Measurements from ENCODE around the gene PLPP3. TPM values are rescaled to one million over a fixed set of nuclear protein-coding genes. Genes with fewer than 3 reads are reported as not detected.
A peak's percentile ranks its signal among the peaks of the same experiment; 100 is the strongest.

The PLPP3 gene
- total and polyA plus RNA-seq, 2 experiments from 2014 or later, result 41.9 to 61.9 TPM

- Histone ChIP-seq H3F3A (replicated peaks; ENCODE audit: low read depth) (no peaks in the 10 kb centered on the region), H3K9me2 (ENCODE audit: insufficient read depth) (no peaks in the 10 kb centered on the region), H4K20me1 (replicated peaks; ENCODE audit: insufficient read depth) (no peaks in the 10 kb centered on the region), H3K4me1 (ENCODE audit: insufficient read depth) (peaks cover 25% of the 10 kb centered on the region), H3K27me3 (ENCODE audit: insufficient read depth) (no peaks in the 10 kb centered on the region), H3K4me2 (no peak overlapping the region), H3K4me3 (no peak overlapping the region), H3K27ac (ENCODE audit: low read depth) (no peak overlapping the region), H3K79me2 (replicated peaks; ENCODE audit: insufficient read depth) (peaks cover 11% of the 10 kb centered on the region), H3K36me3 (ENCODE audit: insufficient read depth) (no peaks in the 10 kb centered on the region), H2AFZ (no peak overlapping the region)
- Mint-ChIP-seq H3K4me1 (peaks cover 24% of the 10 kb centered on the region), H3K36me3 (ENCODE audit: low read depth) (no peaks in the 10 kb centered on the region), H3K4me3 (no peak overlapping the region), H3K9me3 (peaks cover 5% of the 10 kb centered on the region; the same call in 1 of the 3 replicates), H3K27me3 (ENCODE audit: insufficient read depth, low read depth, poor library complexity) (peaks cover 3% of the 10 kb centered on the region), H3K27ac (no peak overlapping the region)
- no peak for DNase-seq (ENCODE audit: low spot score)
- ATAC-seq, result no peak
- TF ChIP-seq EZH2phosphoT487 (IDR thresholded peaks at IDR 0.05; ENCODE audit: unreplicated experiment), result no peak
Observed at GRCh38 chr1:56583957-56584468, 4.7 kb upstream of the PLPP3 start.

DNA sequence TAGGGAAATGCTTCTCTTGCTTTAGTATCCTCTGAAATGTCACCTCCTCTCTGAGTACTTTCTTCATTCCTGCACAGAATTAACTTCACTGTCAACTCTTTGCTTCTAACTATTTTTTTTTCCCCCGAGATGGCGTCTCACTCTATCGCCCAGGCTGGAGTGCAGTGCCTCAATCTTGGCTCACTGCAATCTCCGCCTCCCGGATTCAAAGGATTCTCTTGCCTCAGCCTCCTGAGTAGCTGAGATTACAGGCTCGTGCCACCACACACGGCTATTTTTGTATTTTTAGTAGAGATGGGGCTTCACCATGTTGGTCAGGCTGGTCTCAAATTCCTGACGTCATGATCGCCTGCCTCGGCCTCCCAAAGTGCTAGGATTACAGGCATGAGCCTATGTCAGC is 1.4 kb upstream of the PLPP3 start:
- no peaks in the 10 kb centered on the region for H3K36me3 ChIP-seq (ENCODE audit: insufficient read depth)
- DNase-seq (ENCODE audit: low spot score) (no peak), ATAC-seq (no peak)
- H3K9me2 ChIP-seq (ENCODE audit: insufficient read depth), result no peaks in the 10 kb centered on the region
- Mint-ChIP-seq H3K4me3 (no peak overlapping the region; the same call in 2 of the 3 replicates), H3K36me3 (ENCODE audit: low read depth) (no peaks in the 10 kb centered on the region), H3K9me3 (no peaks in the 10 kb centered on the region), H3K27me3 (ENCODE audit: insufficient read depth, low read depth, poor library complexity) (peaks cover 8% of the 10 kb centered on the region), H3K27ac (no peak overlapping the region), H3K4me1 (peaks cover 35% of the 10 kb centered on the region)
- no peak overlapping the region; the same call in 1 of the 2 replicates for H3K4me2 ChIP-seq
- H3K27ac ChIP-seq (ENCODE audit: low read depth), result peak overlapping the region; percentile 72
- no peak overlapping the region for H3K4me3 ChIP-seq
- no peaks in the 10 kb centered on the region for H3F3A ChIP-seq (replicated peaks; ENCODE audit: low read depth)
- H3K79me2 ChIP-seq (replicated peaks; ENCODE audit: insufficient read depth), result peaks cover 43% of the 10 kb centered on the region
- H3K27me3 ChIP-seq (ENCODE audit: insufficient read depth), result no peaks in the 10 kb centered on the region
- no peak overlapping the region for H2AFZ ChIP-seq
- H4K20me1 ChIP-seq (replicated peaks; ENCODE audit: insufficient read depth), result peaks cover 3% of the 10 kb centered on the region; the same call in 1 of the 2 replicates
- H3K4me1 ChIP-seq (ENCODE audit: insufficient read depth), result peaks cover 26% of the 10 kb centered on the region
- TF ChIP-seq ZNF462 (CRISPR knock-in tag; IDR thresholded peaks at IDR 0.05) (no peak), ZNF331 (CRISPR knock-in tag; IDR thresholded peaks at IDR 0.05; ENCODE audit: low read depth) (no peak), JUNB (IDR thresholded peaks at IDR 0.05; ENCODE audit: unreplicated experiment) (no peak), STAT1 (IDR thresholded peaks at IDR 0.05; ENCODE audit: unreplicated experiment) (no peak), CREB1 (CRISPR knock-in tag; IDR thresholded peaks at IDR 0.05; ENCODE audit: low read depth) (no peak), ZNF114 (CRISPR knock-in tag; IDR thresholded peaks at IDR 0.05) (no peak), EZH2phosphoT487 (IDR thresholded peaks at IDR 0.05; ENCODE audit: unreplicated experiment) (no peak), EZH2 (IDR thresholded peaks at IDR 0.05; ENCODE audit: low read depth, unreplicated experiment) (no peak), POLR2AphosphoS5 (IDR thresholded peaks at IDR 0.05; ENCODE audit: low read depth) (no peak), NANOG (IDR thresholded peaks at IDR 0.05; ENCODE audit: borderline replicate concordance) (no peak), ETS1 (IDR thresholded peaks at IDR 0.05) (no peak)
- TF ChIP-seq, protein P1, sequence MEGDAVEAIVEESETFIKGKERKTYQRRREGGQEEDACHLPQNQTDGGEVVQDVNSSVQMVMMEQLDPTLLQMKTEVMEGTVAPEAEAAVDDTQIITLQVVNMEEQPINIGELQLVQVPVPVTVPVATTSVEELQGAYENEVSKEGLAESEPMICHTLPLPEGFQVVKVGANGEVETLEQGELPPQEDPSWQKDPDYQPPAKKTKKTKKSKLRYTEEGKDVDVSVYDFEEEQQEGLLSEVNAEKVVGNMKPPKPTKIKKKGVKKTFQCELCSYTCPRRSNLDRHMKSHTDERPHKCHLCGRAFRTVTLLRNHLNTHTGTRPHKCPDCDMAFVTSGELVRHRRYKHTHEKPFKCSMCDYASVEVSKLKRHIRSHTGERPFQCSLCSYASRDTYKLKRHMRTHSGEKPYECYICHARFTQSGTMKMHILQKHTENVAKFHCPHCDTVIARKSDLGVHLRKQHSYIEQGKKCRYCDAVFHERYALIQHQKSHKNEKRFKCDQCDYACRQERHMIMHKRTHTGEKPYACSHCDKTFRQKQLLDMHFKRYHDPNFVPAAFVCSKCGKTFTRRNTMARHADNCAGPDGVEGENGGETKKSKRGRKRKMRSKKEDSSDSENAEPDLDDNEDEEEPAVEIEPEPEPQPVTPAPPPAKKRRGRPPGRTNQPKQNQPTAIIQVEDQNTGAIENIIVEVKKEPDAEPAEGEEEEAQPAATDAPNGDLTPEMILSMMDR (conservative IDR thresholded peaks at IDR 0.05; ENCODE audit: low read depth in 2 of 2), result no peak
